PFSK-1 (cell line): ENCODE measurements around the gene VSIG8.

Source experiments
- FOXP2 ChIP-seq: optimal IDR thresholded peaks from 2 replicates; pipeline ENCODE3; 2011; ENCODE audit warnings: borderline replicate concordance, control low read depth, inconsistent platforms; ENCODE audit not compliant: insufficient read depth; ENCODE audit errors: extremely low read length, extremely low read depth
- POLR2AphosphoS5 ChIP-seq: IDR thresholded peaks from 2 replicates; pipeline ENCODE4 v1.6.1; 2012; ENCODE audit warnings: low read depth, mild to moderate bottlenecking, control low read depth, low read length, moderate library complexity
- REST ChIP-seq, 2 experiments: IDR thresholded peaks; 2 replicates each; pipeline versions ENCODE4 v1.6.1 to v1.8.0; 2011 to 2012; ENCODE audit warnings: low read depth in 2 of 2, low read length in 2 of 2, control low read depth in 1 of 2, inconsistent platforms in 1 of 2, mild to moderate bottlenecking in 1 of 2, moderate library complexity in 1 of 2; ENCODE audit not compliant: insufficient read depth in 1 of 2
- SIN3A ChIP-seq: IDR thresholded peaks from 2 replicates; pipeline ENCODE4 v1.6.1; 2012; ENCODE audit warnings: mild to moderate bottlenecking, low read length, moderate library complexity, borderline replicate concordance; ENCODE audit not compliant: insufficient read depth
- TAF1 ChIP-seq: IDR thresholded peaks from 2 replicates; pipeline ENCODE4 v1.6.1; 2012; ENCODE audit warnings: low read length, control low read depth, borderline replicate concordance; ENCODE audit not compliant: insufficient read depth

VSIG8 gene

GRCh38 chr1:159896546-159896930, 34.1 kb upstream of the VSIG8 start:
- TF ChIP-seq POLR2AphosphoS5 = no peak
- no peak for TF ChIP-seq SIN3A
- no peak for TF ChIP-seq FOXP2
- no peak for TF ChIP-seq REST (IDR thresholded peaks at IDR 0.05; ENCODE audit: insufficient read depth in 1 of 2, low read depth in 2 of 2, low read length in 2 of 2)
- TF ChIP-seq TAF1 = no peak

- TF ChIP-seq REST (IDR thresholded peaks at IDR 0.05; ENCODE audit: insufficient read depth in 1 of 2, low read depth in 2 of 2, low read length in 2 of 2) (no peak), TAF1 (no peak), POLR2AphosphoS5 (no peak), SIN3A (no peak), FOXP2 (no peak)
These were observed 33.5 kb upstream of the VSIG8 start for GRCh38 chr1:159895836-159896545.

- TF ChIP-seq REST (IDR thresholded peaks at IDR 0.05; ENCODE audit: insufficient read depth in 1 of 2, low read depth in 2 of 2, low read length in 2 of 2) (no peak), TAF1 (no peak)
These were observed 32.8 kb upstream of the VSIG8 start for GRCh38 chr1:159895286-159895685.

GRCh38 chr1:159892944-159893343, 30.5 kb upstream of the VSIG8 start:
- TF ChIP-seq TAF1 (no peak), REST (IDR thresholded peaks at IDR 0.05; ENCODE audit: insufficient read depth in 1 of 2, low read depth in 2 of 2, low read length in 2 of 2) (no peak)
